ENCODE measurements around the gene ZER1. TPM values are rescaled to one million over a fixed set of nuclear protein-coding genes. Genes with fewer than 3 reads are reported as not detected.

Gene ZER1

Small RNA genes lying within 50 kb of the gene (small RNA-seq; reads per million reads assigned to genes)
- gene RF00017 (ENCODE audit: insufficient read depth) (not detected), gene RN7SL560P (ENCODE audit: insufficient read depth) (not detected)

Measured in neuronal stem cell (in vitro differentiated cells).